AG04450 (cell line): ENCODE results near the gene HOXB5. TPM values are rescaled to one million over a fixed set of nuclear protein-coding genes. Genes with fewer than 3 reads are reported as not detected.
A peak's percentile ranks its signal among the peaks of the same experiment; 100 is the strongest.

ENCODE experiments used
- CTCF ChIA-PET: fragments of 300-600, 350-600 bp; formaldehyde crosslinking; extraction: SDS; loops from one replicate; lab custom pipeline; 2022; ENCODE audit warnings: antibody characterized with exemption, inconsistent platforms; lab: Charles Lee
- POLR2A ChIA-PET: fragments of 350-600 bp; formaldehyde crosslinking; extraction: SDS; loops from one replicate; lab custom pipeline; 2021; ENCODE audit warnings: antibody characterized with exemption, inconsistent platforms; lab: Yijun Ruan, JAX
- DNase-seq: peaks from one replicate; pipeline ENCODE4 v3.0.0-alpha.2; 2011; ENCODE audit warnings: low read depth, low spot score
- H3K27ac ChIP-seq: one replicate; pipeline ENCODE4 v1.5.1; 2012; ENCODE audit warnings: low read depth, low read length, control low read depth
- H3K27me3 ChIP-seq: one replicate; pipeline ENCODE4 v1.6.0; 2012; ENCODE audit warnings: low read length; ENCODE audit not compliant: control insufficient read depth, insufficient read depth
- H3K4me3 ChIP-seq: 2 replicates; pipeline ENCODE4 v1.5.1; 2011; ENCODE audit warnings: mild to moderate bottlenecking, low read depth, low read length, control low read depth
- H3K9me3 ChIP-seq: 2 replicates; pipeline ENCODE4 v1.5.1; 2012; ENCODE audit warnings: low read length; ENCODE audit not compliant: control insufficient read depth, insufficient read depth
- polyA plus RNA-seq: library from polyadenylated mRNA; depleted of rRNA; stranded (reverse); fragments of >200 nt; gene quantifications from 2 replicates; pipeline ENCODE4 v1.2.3, GENCODE V29; 2011
- TF ChIP-seq, protein P1 (sequence below): IDR thresholded peaks from 2 replicates; pipeline ENCODE4 v1.5.1; 2011; ENCODE audit warnings: low read depth, low read length, control low read depth, inconsistent platforms

The HOXB5 gene
- polyA plus RNA-seq, 1 experiment = 9.4 TPM

DNA sequence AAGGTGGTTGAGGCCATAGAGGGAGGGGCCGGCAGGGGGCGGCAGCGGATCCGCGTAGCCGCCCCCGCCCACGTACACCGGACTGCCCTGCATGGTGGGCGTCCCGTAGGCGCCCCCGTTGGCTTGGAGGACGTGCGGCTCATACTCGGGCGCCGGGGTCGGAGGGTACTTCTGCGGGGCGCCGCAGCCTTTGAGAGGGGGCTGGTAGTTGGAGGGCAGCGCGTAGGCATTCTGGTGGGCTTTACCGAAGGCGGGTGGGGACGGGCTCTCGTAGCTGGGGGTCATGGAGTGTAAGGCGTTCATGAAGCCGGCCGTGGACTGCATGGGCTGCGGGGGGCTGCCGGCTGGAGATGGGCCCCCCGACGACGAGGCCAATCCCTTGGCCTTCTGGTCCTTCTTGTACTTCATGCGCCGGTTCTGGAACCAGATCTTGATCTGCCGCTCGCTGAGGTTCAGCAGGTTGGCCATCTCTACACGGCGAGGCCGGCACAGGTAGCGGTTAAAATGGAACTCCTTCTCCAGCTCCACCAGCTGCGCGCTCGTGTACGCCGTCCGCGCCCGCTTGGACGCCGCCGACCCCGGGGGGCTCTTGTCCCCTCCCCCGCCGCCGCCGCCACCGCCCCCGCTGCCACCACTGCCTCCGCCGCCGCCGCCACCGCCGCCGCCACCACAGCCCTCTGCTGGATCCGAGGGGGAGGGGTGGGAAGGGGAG lies 42.9 kb downstream of the HOXB5 start:
- Histone ChIP-seq H3K27ac (peak overlapping the region; percentile 96), H3K27me3 (no peaks in the 10 kb centered on the region), H3K9me3 (no peaks in the 10 kb centered on the region; the same call in 1 of the 2 replicates), H3K4me3 (peak overlapping the region; percentile 48)
- POLR2A ChIA-PET = interaction anchor here (0.7 to 3.8 kb wide), 4 partner anchors 9 to 38 kb away, joined by 3 to 12 read pairs (median 4); no protein-coding TSS in a partner anchor
- TF ChIP-seq, protein P1, sequence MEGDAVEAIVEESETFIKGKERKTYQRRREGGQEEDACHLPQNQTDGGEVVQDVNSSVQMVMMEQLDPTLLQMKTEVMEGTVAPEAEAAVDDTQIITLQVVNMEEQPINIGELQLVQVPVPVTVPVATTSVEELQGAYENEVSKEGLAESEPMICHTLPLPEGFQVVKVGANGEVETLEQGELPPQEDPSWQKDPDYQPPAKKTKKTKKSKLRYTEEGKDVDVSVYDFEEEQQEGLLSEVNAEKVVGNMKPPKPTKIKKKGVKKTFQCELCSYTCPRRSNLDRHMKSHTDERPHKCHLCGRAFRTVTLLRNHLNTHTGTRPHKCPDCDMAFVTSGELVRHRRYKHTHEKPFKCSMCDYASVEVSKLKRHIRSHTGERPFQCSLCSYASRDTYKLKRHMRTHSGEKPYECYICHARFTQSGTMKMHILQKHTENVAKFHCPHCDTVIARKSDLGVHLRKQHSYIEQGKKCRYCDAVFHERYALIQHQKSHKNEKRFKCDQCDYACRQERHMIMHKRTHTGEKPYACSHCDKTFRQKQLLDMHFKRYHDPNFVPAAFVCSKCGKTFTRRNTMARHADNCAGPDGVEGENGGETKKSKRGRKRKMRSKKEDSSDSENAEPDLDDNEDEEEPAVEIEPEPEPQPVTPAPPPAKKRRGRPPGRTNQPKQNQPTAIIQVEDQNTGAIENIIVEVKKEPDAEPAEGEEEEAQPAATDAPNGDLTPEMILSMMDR = no peak; the same call in 1 of the 2 replicates
- CTCF ChIA-PET = interaction anchor here (0.6 to 1.5 kb wide), 3 partner anchors 17 to 243 kb away, joined by 3 read pairs; no protein-coding TSS in a partner anchor
- no peak for DNase-seq

DNA sequence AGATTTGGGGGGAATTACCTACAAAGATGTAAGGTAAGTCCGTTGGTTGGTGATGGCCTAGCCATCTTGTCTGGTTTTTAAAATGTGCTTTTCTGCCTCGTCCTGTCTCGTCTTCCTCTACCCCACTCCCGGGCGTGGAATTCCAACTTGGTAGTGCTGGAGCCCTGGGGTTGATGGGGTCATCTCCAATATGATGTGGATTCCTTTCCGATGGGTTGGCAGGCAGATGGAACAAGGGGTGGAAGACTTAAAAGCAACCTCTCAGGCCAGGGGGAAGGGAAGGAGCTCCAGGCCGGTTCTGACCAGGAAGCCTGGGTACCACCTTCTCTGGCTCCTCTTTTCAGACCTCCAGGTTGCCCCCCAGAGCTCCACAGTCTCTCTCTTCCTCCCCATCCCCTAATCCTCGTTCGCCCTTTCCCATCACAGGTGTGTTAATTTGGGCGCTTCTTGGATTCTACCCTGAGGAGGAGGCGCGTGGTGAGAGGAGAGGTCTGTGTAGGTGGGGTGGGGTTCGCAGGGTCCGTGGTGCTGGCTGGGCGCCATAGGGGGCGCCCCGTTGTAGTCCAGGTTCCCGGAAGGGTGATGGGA lies 43.6 kb downstream of the HOXB5 start:
- peak overlapping the region; percentile 48 for H3K4me3 ChIP-seq
- no peak for DNase-seq
- peak overlapping the region; percentile 96 for H3K27ac ChIP-seq
- no peaks in the 10 kb centered on the region; the same call in 1 of the 2 replicates for H3K9me3 ChIP-seq
- ChIA-PET CTCF (interaction anchor here (0.6 to 1.7 kb wide), 3 partner anchors 43 to 242 kb away, joined by 3 to 9 read pairs (median 5); partner anchors contain the start of gene HOXB5), POLR2A (interaction anchor here (0.7 to 3.8 kb wide), 5 partner anchors 9 to 38 kb away, joined by 3 to 12 read pairs (median 3); no protein-coding TSS in a partner anchor)
- H3K27me3 ChIP-seq = no peaks in the 10 kb centered on the region
- TF ChIP-seq, protein P1 = peak; percentile 49; the same call in 1 of the 2 replicates

DNA sequence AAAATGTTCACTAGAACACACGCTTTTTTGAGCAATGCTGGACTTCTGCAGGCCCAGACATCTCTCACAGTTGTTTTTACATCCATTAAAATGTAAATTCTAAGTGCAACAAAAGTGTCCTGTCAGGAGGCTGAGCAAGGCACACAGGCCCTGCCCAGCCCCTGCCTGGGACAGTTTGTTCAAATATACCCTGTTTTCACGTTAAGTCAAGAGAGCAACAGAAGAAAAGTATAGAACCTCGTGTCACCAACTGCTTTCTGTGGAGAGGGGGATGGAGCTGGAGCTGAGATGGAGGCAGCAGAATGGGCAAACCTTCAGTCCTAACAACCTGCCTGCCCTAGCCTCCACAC lies 44.3 kb downstream of the HOXB5 start:
- POLR2A ChIA-PET = interaction anchor here (1.0 to 3.8 kb wide), 5 partner anchors 8 to 49 kb away, joined by 3 to 12 read pairs (median 4); no protein-coding TSS in a partner anchor
- CTCF ChIA-PET = interaction anchor here (1.0 to 1.7 kb wide), 4 partner anchors 38 to 213 kb away, joined by 4 to 9 read pairs (median 5); partner anchors contain the start of gene HOXB5
- DNase-seq = no peak
- TF ChIP-seq, protein P1 = no peak
- H3K9me3 ChIP-seq = no peaks in the 10 kb centered on the region; the same call in 1 of the 2 replicates
- peak overlapping the region; percentile 96 for H3K27ac ChIP-seq
- H3K27me3 ChIP-seq = no peaks in the 10 kb centered on the region
- no peak overlapping the region for H3K4me3 ChIP-seq

DNA sequence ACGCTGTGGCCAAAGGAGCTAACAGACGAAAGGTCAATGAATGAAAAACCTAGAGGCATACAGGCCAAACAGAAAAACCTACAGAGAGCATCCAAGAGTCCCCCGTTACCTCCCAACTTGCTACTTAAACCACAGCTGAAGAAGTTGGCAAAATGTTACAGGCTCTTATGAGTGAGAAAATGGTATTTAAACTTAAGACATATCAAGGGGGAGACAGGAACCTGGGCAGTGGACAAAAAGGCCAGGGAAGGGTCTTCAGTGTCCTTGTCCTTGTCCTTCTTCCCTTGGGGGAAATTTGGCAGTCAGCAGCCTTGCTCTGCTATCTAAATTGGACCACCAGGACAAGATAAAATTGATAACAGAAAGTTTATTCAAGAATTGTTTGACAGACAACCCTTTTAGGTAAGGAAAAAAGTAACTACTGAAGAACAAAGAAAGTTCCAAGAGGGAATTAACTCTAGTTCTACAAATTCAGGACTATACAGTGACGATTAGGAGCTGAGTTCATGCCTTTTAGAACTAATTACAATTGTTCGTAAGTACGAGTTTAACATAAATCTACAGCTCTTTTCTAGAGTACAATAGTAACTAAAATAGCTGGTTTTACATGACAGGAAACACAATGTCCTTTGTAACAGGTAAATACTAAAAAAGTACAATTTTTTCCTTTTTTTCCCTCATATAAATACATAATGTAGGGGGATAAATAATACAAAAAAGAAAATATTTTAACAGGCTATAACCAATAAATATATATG lies 44.9 kb downstream of the HOXB5 start:
- peak overlapping the region; percentile 69 for H3K27ac ChIP-seq
- ChIA-PET CTCF (interaction anchor here (1.0 to 1.7 kb wide), 4 partner anchors 39 to 213 kb away, joined by 4 to 9 read pairs (median 5); partner anchors contain the start of gene HOXB5), POLR2A (interaction anchor here (1.0 to 3.8 kb wide), 6 partner anchors 8 to 50 kb away, joined by 3 to 12 read pairs (median 4); no protein-coding TSS in a partner anchor)

More for the DNA sequence above, 44.9 kb downstream of the HOXB5 start:
- Histone ChIP-seq H3K9me3 (no peaks in the 10 kb centered on the region; the same call in 1 of the 2 replicates), H3K27me3 (no peaks in the 10 kb centered on the region), H3K4me3 (no peak overlapping the region)
- no peak for DNase-seq
- TF ChIP-seq, protein P1 = no peak
